Suprapubic skin (tissue), 3 donors: ENCODE data around the gene UBAP1L.

Source experiments
- EP300 ChIP-seq: sonication (generic); formaldehyde crosslinking; IDR thresholded peaks from one replicate; pipeline ENCODE4 v1.6.1; 2017; ENCODE audit warnings: antibody characterized with exemption
- POLR2A ChIP-seq, 2 donors: fragments of 450-650 bp; IDR thresholded peaks; one replicate each; pipeline ENCODE4 v1.6.1; 2017; ENCODE audit warnings: antibody characterized with exemption in 2 of 2, mild to moderate bottlenecking in 2 of 2, moderate library complexity in 2 of 2
- TF ChIP-seq, protein P1 (sequence below), 2 donors: fragments of 200-600 bp in 1 of 2; fragments of 450-650 bp in 1 of 2; sonication (generic) in 1 of 2; IDR thresholded peaks; one replicate each; pipeline ENCODE4 v1.5.1; 2016 to 2019; ENCODE audit warnings: antibody characterized with exemption in 2 of 2, mild to moderate bottlenecking in 1 of 2, moderate library complexity in 1 of 2

DNA sequence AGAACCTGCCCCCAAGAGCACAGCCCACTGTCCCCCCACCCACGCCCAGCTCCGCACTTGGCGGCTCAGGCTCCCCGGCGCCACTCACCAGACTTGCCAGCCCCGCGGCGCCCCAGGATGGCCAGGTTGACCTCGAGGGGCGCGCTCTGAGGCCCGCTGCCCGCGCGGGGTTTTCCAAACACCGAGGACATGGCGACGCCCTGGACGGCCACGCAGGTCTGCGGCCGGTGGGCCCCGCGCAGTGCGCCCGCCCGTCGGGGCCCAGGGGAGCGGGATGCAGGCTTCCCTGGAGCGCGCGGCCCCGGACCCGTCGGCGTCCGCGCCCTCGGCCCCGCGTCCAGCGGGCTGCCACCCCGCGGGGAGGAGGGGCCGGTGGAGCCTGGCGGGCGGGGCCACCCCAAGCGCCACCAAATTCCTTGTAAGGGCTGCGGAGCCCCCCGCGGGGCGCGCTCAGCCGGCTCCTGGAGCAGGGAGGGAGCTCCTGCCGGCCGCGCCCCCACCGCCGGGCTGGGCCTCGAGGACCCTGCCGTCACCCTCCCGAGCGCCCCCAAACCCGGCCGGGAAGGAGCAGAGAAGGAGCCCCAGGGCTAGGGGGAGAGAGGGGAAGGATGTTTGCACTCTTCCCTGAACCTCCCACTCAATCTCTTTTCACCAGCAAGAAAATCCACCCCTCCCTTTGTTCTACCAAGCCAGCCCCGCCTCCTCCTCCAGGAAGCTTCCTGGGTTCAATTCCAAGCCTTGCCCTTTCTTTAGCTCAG, 47.2 kb downstream of the UBAP1L start, which contains the start of gene RASL12:
- no peak for TF ChIP-seq EP300
- TF ChIP-seq, protein P1, sequence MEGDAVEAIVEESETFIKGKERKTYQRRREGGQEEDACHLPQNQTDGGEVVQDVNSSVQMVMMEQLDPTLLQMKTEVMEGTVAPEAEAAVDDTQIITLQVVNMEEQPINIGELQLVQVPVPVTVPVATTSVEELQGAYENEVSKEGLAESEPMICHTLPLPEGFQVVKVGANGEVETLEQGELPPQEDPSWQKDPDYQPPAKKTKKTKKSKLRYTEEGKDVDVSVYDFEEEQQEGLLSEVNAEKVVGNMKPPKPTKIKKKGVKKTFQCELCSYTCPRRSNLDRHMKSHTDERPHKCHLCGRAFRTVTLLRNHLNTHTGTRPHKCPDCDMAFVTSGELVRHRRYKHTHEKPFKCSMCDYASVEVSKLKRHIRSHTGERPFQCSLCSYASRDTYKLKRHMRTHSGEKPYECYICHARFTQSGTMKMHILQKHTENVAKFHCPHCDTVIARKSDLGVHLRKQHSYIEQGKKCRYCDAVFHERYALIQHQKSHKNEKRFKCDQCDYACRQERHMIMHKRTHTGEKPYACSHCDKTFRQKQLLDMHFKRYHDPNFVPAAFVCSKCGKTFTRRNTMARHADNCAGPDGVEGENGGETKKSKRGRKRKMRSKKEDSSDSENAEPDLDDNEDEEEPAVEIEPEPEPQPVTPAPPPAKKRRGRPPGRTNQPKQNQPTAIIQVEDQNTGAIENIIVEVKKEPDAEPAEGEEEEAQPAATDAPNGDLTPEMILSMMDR (IDR thresholded peaks at IDR 0.05) = no peak
- TF ChIP-seq POLR2A (IDR thresholded peaks at IDR 0.05) = no peak
